GM12801 (cell line): Measurements from ENCODE around the gene NME5.

Experiments
- TF ChIP-seq, protein P1 (sequence below): IDR thresholded peaks from one replicate; pipeline ENCODE4 v1.5.1; 2011; ENCODE audit warnings: control low read depth; ENCODE audit not compliant: insufficient read length; ENCODE audit errors: extremely low read depth

Gene NME5

DNA sequence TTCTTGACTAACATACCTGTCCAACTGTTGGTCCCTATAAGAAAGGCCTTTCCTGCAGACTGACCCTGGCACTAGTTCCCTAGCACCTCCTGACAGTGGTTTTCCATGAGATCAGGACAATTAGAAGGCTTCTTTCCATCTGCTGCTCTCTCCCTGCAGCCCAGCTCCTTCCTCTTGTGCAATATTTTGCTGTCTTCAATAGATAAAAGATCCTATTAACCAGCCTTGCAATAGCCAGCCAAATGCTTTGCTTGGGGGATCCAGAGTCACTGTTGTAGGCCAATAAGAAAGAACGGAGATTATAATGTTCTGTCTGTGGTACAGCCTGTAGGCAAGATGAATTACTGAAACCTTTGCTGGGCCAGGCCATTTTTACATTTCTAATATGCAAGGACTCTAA lies 18.4 kb upstream of the NME5 start:
- TF ChIP-seq, protein P1, sequence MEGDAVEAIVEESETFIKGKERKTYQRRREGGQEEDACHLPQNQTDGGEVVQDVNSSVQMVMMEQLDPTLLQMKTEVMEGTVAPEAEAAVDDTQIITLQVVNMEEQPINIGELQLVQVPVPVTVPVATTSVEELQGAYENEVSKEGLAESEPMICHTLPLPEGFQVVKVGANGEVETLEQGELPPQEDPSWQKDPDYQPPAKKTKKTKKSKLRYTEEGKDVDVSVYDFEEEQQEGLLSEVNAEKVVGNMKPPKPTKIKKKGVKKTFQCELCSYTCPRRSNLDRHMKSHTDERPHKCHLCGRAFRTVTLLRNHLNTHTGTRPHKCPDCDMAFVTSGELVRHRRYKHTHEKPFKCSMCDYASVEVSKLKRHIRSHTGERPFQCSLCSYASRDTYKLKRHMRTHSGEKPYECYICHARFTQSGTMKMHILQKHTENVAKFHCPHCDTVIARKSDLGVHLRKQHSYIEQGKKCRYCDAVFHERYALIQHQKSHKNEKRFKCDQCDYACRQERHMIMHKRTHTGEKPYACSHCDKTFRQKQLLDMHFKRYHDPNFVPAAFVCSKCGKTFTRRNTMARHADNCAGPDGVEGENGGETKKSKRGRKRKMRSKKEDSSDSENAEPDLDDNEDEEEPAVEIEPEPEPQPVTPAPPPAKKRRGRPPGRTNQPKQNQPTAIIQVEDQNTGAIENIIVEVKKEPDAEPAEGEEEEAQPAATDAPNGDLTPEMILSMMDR, result no peak

DNA sequence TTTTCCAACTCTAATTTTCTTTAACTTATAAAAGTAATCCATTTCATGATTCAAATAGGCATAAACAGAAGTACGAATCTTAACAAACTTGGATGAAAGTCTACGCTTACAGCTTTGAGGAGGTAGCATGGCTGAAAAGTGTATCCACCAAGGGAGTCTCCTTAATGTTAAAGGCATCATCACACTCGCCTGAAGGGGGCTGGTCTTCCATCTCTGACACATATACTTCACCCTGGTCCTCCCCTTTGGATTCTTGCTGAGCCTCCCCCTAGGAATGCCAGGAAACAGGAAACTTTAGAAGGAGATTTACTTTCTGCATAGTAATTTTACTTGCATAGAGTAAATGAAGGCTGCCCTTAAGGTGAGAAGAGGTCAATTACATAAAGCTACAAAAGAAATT lies 10.3 kb upstream of the NME5 start:
- TF ChIP-seq, protein P1, result no peak

DNA sequence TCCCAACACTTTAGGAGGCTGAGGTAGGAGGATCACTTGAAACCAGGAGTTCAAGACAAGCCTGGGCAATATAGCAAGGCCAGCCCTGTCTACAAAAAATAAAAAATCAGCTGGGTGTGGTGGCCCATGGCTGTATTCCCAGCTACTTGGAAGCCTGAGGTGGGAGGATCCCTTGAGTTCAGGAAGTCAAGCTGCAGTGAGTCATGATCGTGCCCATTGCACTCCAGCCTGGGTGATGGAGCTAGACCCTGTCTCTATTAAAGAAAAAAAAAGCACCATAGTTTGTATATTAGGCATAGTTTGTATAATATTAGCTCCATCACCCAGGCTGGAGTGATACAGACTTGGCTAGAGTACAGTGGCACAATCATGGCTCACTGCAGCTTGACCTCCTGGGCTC lies 9.6 kb upstream of the NME5 start:
- TF ChIP-seq, protein P1, result no peak

DNA sequence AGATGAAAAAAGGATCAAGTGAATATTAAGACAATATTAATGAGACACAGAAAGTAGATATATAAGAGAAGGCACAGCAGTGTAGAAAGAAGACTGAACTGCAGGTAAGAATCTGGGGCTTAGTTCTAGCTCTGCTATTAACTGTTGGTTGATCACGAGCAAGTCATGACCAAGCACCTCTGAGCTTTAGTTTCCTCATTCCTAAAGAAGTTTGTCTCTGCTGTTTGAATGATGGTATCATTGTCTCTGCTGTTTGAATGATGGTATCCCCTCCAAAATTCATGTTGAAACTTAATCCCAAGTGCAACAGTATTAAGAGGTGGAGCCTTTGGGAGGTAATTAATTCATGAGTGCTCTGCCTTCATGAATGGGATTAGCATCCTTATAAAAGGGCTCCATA lies 2.5 kb upstream of the NME5 start:
- TF ChIP-seq, protein P1, result no peak

DNA sequence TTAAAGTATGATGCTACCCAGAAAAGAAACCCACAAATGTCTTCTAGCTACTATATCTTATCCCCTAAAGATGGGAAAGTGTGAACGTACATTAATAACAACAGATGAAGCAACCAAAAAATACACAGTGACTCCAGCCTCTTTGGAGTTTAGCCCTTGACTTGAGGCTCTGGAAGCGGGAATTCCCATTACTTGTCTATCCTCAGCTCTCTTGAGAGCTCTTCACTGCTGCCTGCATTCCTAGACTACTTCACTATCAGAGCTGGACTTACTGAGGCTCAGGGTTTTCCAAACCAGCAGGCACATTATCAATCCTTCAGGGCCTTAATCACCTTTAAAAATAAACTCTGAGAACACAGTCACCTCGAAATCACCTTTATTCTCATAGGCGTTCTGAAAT lies 1.0 kb upstream of the NME5 start:
- TF ChIP-seq, protein P1, result no peak

DNA sequence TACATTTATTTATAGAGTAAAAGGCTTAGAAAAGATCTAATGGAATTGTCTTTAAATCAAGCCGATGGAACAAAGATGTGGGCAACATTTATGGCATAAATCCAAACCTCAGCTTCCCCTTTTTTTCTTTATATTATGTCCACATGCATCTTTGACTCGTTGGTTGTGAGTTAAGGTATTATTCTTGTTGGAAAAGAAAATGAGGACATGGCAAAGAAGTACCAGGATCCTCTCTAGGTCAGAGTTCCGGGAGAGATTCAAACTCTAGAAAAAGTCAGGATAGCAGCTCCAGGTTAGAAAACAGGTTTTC lies 508 bp upstream of the NME5 start:
- TF ChIP-seq, protein P1, result no peak

DNA sequence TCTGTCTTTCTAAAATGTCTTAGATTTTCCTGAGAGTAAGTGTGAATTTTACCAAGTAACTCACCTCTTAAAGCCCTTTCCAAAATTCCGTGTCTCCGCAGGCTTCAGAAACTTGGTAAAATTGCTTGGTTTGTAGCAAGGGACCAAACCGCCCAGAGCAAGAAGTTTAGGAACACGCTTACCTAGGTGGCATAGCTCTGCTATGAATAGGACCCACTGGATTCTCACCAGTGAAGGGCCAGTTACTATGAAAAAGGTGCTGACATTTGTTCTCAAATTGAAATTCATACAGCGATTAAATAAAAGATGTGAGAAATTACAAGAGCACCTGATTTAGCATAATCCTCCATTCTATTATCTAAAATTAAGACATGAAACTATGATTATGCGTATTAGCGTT lies 6.7 kb downstream of the NME5 start:
- TF ChIP-seq, protein P1, result no peak

DNA sequence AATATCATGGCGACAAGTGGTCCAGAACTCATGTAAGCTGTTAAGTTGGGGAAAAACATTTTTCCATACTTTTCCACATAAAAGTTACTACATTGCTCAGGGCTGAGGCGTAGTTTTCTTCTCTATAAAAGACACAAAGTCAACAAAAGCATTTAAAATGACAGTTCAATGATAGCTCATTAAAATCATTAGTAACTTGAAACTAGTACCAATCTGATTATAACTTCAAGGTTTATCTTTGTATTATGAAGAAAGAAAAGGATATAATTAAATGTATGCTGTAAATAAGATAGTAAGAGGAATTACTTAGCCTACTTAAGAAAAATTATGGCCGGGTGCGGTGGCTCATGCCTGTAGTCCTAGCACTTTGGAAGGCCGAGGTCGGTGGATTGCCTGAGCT lies 9.9 kb downstream of the NME5 start:
- TF ChIP-seq, protein P1, result no peak
